Astrocyte (in vitro differentiated cells and primary cell): Measurements from ENCODE around the gene ENKUR.

Experiments used
- EZH2 ChIP-seq: IDR thresholded peaks from 2 replicates; pipeline ENCODE4 v1.6.1; 2012; ENCODE audit warnings: mild to moderate bottlenecking, low read length, inconsistent platforms; ENCODE audit not compliant: insufficient read depth
- TF ChIP-seq, protein P1 (sequence below): IDR thresholded peaks from 2 replicates; pipeline ENCODE4 v1.5.1; 2011; ENCODE audit warnings: low read depth, mild to moderate bottlenecking, inconsistent platforms, low read length, moderate library complexity; ENCODE audit not compliant: insufficient read depth

DNA sequence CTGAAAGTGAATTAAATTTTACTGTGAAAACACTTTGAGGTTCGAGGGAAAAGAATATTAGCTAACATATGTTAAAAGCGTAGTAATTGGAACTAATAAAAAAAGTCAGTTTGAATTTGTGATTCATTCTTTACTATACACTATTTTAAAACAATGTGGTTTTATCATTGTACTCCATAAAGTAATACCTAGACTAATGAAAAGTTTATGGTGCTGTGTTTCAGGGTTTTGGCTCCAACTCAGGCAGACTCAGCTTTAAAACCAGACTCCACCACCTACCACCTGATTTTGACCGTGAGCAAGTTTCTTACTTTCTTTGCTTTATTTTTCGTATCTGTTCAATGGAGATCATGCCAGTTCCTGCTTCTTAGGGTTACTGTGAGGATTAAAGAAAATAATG, 54.4 kb downstream of the ENKUR start:
- TF ChIP-seq, protein P1, sequence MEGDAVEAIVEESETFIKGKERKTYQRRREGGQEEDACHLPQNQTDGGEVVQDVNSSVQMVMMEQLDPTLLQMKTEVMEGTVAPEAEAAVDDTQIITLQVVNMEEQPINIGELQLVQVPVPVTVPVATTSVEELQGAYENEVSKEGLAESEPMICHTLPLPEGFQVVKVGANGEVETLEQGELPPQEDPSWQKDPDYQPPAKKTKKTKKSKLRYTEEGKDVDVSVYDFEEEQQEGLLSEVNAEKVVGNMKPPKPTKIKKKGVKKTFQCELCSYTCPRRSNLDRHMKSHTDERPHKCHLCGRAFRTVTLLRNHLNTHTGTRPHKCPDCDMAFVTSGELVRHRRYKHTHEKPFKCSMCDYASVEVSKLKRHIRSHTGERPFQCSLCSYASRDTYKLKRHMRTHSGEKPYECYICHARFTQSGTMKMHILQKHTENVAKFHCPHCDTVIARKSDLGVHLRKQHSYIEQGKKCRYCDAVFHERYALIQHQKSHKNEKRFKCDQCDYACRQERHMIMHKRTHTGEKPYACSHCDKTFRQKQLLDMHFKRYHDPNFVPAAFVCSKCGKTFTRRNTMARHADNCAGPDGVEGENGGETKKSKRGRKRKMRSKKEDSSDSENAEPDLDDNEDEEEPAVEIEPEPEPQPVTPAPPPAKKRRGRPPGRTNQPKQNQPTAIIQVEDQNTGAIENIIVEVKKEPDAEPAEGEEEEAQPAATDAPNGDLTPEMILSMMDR: no peak
- TF ChIP-seq EZH2: no peak
